HG03045 (cell line): ENCODE data around the gene TPRKB.
A peak's percentile ranks its signal among the peaks of the same experiment; 100 is the strongest.
"Not testable (repeated sequence)": the region's sequence is repeated elsewhere in the genome, so short reads cannot be mapped to it uniquely, and the experiment has no call there.

Experiments
- ATAC-seq: cut with Tn5 transposase; IDR thresholded peaks from one replicate; pipeline ENCODE4 v1.9.1; 2021; ENCODE audit warnings: mild to moderate bottlenecking, moderate library complexity; ENCODE audit not compliant: unreplicated experiment

Gene TPRKB

GRCh38 chr2:73736855-73737779 is at the start of gene TPRKB:
Gene TPRKB (minus strand): TSS chr2:73737345. CDS start chr2:73734569, 2,776 bp downstream.
- ATAC-seq = peak; percentile 95

GRCh38 chr2:73783883-73784282 is 46.7 kb upstream of the TPRKB start, which contains the start of gene C2orf78:
Gene C2orf78 (plus strand): TSS chr2:73784183. CDS start chr2:73784310, 127 bp downstream.
- ATAC-seq = not testable (repeated sequence)

- ATAC-seq = not testable (repeated sequence)
These were observed 46.3 kb upstream of the TPRKB start for GRCh38 chr2:73783402-73783801.

DNA sequence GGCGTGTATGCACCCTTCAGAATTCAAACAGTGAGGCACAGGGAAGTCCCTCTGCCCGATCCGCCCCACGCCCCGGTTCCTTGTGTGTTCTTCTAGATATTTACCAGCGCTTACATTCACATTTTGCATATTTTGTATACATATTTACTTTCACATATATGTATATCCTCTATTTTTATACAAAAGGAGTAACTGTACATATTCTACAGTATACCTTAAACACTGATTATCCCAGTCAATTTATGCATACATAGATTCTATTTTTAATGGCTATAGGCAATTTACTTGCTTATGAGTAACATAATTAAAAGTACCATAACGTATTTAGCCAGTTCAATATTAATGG is 43.1 kb upstream of the TPRKB start:
- ATAC-seq = no peak

- ATAC-seq = peak; percentile 99
These were observed 42.5 kb upstream of the TPRKB start, which contains the start of gene DUSP11 for GRCh38 chr2:73779467-73780236. Gene DUSP11 (minus strand): TSS chr2:73780103. CDS start chr2:73779974, 129 bp downstream.

GRCh38 chr2:73778867-73779466 is 41.8 kb upstream of the TPRKB start:
- ATAC-seq = not testable (repeated sequence)

GRCh38 chr2:73776869-73777519 is 39.8 kb upstream of the TPRKB start:
- no peak for ATAC-seq

GRCh38 chr2:73776381-73776780 is 39.2 kb upstream of the TPRKB start:
- ATAC-seq = no peak

GRCh38 chr2:73772819-73773218 is 35.7 kb upstream of the TPRKB start:
- ATAC-seq = no peak

- ATAC-seq = no peak
These were observed 33.6 kb upstream of the TPRKB start for GRCh38 chr2:73770725-73771124.

GRCh38 chr2:73766994-73767393 is 29.8 kb upstream of the TPRKB start:
- ATAC-seq = no peak

DNA sequence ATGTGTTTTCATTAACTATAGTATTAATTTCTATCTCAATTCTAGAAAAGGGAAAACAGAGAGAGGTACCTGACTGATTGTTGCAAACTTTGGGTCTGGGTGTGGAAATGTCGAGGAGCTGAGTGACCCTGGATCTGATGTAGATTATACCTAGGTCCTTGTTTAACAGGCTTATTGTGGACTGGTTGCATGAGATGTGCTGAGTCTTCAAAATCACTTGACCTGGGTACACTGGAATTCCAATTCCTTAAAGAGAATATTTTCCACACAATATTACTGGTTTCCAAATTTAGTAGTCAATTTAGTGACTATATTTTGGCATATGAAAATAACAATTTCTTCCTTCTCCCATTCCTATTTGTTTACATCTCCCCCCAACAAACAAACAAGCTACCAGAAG is 29.2 kb upstream of the TPRKB start:
- ATAC-seq = no peak

- ATAC-seq = no peak
These were observed 27.8 kb upstream of the TPRKB start for GRCh38 chr2:73764945-73765344.

DNA sequence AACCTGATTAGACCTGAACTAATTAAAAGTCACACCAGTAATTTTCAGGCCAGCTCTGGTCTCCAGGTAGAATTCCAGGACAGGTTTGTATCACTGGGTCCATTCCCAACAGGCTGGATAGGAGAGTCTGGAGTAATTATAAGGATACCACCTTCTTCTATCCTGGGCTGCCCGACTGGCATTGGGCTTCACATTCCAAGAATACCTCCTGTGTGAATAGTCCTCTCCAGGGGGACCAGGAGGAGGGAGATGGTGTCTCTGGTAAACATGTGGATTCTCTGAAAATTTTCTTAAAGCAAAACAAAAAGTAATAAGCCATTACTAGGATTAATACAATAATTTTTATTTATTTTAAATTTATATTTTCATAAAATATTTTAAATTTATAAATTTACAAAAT is 25.4 kb upstream of the TPRKB start:
- no peak for ATAC-seq

DNA sequence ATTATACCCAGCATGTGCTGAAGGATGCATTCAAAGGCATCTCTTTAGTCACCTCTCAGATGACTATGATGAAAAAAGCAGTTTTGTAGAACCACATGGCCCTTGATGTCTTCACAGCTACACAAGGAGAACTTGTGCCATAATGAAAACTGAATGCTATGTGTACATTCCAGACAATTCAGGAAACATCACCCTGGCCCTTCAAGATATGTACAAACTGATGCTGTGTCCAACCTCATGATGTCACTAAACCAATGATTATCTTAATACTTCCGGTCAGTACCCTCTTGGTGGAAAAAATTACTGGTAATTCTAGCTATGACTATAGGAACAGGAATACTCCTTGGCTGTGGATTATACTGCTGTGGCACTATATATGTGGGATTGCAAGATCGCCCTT is 22.8 kb upstream of the TPRKB start:
- no peak for ATAC-seq

- no peak for ATAC-seq
These were observed 22.2 kb upstream of the TPRKB start for GRCh38 chr2:73759285-73759764.

GRCh38 chr2:73754332-73754731 is 17.2 kb upstream of the TPRKB start:
- ATAC-seq = not testable (repeated sequence)

GRCh38 chr2:73749314-73749713 is 12.2 kb upstream of the TPRKB start:
- ATAC-seq = no peak

GRCh38 chr2:73746877-73747208 is 9.7 kb upstream of the TPRKB start:
- no peak for ATAC-seq

- no peak for ATAC-seq
These were observed 9.1 kb upstream of the TPRKB start for GRCh38 chr2:73746015-73746876.
